T-helper 2 cell treated with Interferon-gamma antibody and Interleukin-4, amounts not matched to agents 100 ng/mL and 5 ng/mL, for 36 hours (primary cell): ENCODE results near the gene RETNLB. TPM values are rescaled to one million over a fixed set of nuclear protein-coding genes. Genes with fewer than 3 reads are reported as not detected.

Experiments
- total RNA-seq: library from RNA; stranded (reverse); gene quantifications from 2 replicates; pipeline ENCODE4 v1.2.3, GENCODE V29; 2022

RETNLB gene
- total RNA-seq, 1 donor from 2014 or later: not detected

Other genes starting within 250 kb of the RETNLB start
- 0.18 and 0.20 TPM in 2 replicates for gene MYH15, start 246.8 kb downstream of the RETNLB start, total RNA-seq
- 56.2 and 57.0 TPM in 2 replicates for gene CIP2A, start 168.0 kb downstream of the RETNLB start, total RNA-seq
- 9.2 and 9.6 TPM in 2 replicates for gene DZIP3, start 167.7 kb downstream of the RETNLB start, total RNA-seq
- gene TRAT1, start 65.4 kb upstream of the RETNLB start, total RNA-seq: 99.2 and 102 TPM in 2 replicates
- gene GUCA1C, start 196.5 kb upstream of the RETNLB start, total RNA-seq: not detected in 2 replicates